Measurements from ENCODE around the gene KIF18A. TPM values are rescaled to one million over a fixed set of nuclear protein-coding genes. Genes with fewer than 3 reads are reported as not detected.
A peak's percentile ranks its signal among the peaks of the same experiment; 100 is the strongest.

KIF18A gene
- total RNA-seq (2021) (16.6 to 20.6 TPM (median 18.6 TPM) in 3 replicates), Bru-seq, nascent RNA (percentile 83 among the genes with signal in this experiment)
- long read RNA-seq, experiment 1, transcript KIF18A-201 (17 exons, 3,568 nt) = major isoform, 115 of 156 reads
- long read RNA-seq, experiment 1, partial matches to known transcripts = 13 of 156 reads
- long read RNA-seq, experiment 1, other reads (novel, unspliced or antisense) = 27 of 156 reads
- long read RNA-seq, experiment 2, transcript KIF18A-201 (17 exons, 3,568 nt) = major isoform, 9 of 27 reads
- long read RNA-seq, experiment 2, partial matches to known transcripts = 15 of 27 reads
- long read RNA-seq, experiment 2, other reads (novel, unspliced or antisense) = 3 of 27 reads
- long read RNA-seq, experiment 3, transcript KIF18A-201 (17 exons, 3,568 nt) = major isoform, 10 of 13 reads
- long read RNA-seq, experiment 3, partial matches to known transcripts = 1 of 13 reads
- long read RNA-seq, experiment 3, other reads (novel, unspliced or antisense) = 1 of 13 reads

DNA sequence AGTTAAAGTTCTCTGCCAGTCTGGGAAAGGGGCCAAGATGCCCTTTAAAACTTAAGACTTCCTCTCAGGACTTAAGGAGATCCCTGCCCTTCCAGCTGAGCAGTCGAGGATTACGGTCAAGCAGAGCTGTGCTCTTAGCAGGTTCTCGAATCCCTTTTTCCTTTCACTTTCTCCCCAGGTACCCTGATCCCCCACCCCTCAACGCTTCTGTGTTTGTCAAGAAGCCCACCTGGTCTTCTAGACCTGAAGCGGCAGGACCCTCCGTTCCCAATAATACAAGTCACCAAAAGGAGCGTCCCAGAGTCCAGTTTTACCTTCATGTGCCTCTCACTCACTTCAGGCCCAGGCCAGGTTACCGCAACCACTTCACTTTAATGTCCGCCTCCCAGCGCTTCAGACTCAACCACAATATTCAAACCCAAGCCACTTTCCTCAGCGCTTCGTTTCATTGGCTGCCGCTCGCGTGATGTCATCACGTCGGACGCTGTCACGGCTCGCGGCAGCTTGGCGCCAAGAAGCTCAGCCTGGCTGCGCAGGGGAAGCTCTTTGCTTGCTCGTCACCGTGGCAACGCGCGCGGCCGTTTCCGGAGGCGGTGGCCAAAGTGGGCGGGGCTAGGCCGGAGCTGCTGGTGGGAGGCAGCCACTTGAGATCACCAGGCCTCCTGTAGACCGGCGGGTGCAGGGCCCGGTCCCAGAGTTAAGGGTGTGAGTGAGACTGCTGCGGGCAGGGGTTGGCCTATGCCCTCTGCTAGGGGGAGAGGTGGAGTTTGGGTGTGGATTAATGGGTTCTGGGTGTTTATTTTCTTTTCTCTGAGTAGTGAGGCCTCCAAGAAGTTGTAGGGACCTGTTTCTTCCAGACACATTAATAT lies at the start of gene KIF18A, which contains the start of gene METTL15:
Gene KIF18A (minus strand): TSS at position 407 of the 869 bp plus-strand sequence. CDS start 10,209 bp downstream, outside the sequence.
Gene METTL15 (plus strand): TSS at position 639 of the 869 bp plus-strand sequence. CDS start 4,947 bp downstream, outside the sequence.
- ChIA-PET CTCF (interaction anchor here (0.7 to 2.1 kb wide), 6 partner anchors 388 to 1235 kb away, joined by 3 to 13 read pairs (median 6); partner anchors contain the start of gene BDNF), POLR2A (interaction anchor here (0.6 to 1.9 kb wide), 5 partner anchors 9 to 409 kb away, joined by 3 to 10 read pairs (median 3); no protein-coding TSS in a partner anchor)
- Mint-ChIP-seq H3K27ac (peak within 1 kb of the TSS; percentile 96), H3K9me3 (no peaks in the 10 kb centered on the region), H3K4me1 (peaks cover 27% of the 10 kb centered on the region), H3K36me3 (no peaks in the 10 kb centered on the region), H3K27me3 (ENCODE audit: low read depth) (no peaks in the 10 kb centered on the region), H3K4me3 (peak within 1 kb of the TSS; percentile 98)
- ATAC-seq = peak; percentile 92
- DNase-seq (ENCODE audit: low spot score) = peak; percentile 100
- TF ChIP-seq SMAD4 (CRISPR knock-in tag; IDR thresholded peaks at IDR 0.05) (no peak), ATF6 (CRISPR knock-in tag; IDR thresholded peaks at IDR 0.05) (no peak), NR1H2 (CRISPR knock-in tag; IDR thresholded peaks at IDR 0.05) (no peak), NR2C2 (CRISPR knock-in tag; IDR thresholded peaks at IDR 0.05) (no peak), FOXJ3 (CRISPR knock-in tag; IDR thresholded peaks at IDR 0.05; ENCODE audit: borderline replicate concordance) (no peak), HMGA2 (CRISPR knock-in tag; IDR thresholded peaks at IDR 0.05) (no peak), SMAD3 (CRISPR knock-in tag; IDR thresholded peaks at IDR 0.05; ENCODE audit: borderline replicate concordance) (0 out of 2 replicates have a peak, but pooled peaks have one; percentile 10), FOXK1 (CRISPR knock-in tag; IDR thresholded peaks at IDR 0.05) (peak; percentile 83), OVOL2 (CRISPR knock-in tag; IDR thresholded peaks at IDR 0.05; ENCODE audit: borderline replicate concordance) (no peak), E2F5 (CRISPR knock-in tag; IDR thresholded peaks at IDR 0.05) (peak; percentile 99), CBFB (CRISPR knock-in tag; IDR thresholded peaks at IDR 0.05; ENCODE audit: low read depth) (no peak), TCF7 (CRISPR knock-in tag; IDR thresholded peaks at IDR 0.05; ENCODE audit: low read depth) (no peak), ATF2 (CRISPR knock-in tag; IDR thresholded peaks at IDR 0.05; ENCODE audit: borderline replicate concordance, low read depth) (no peak), KAT7 (CRISPR knock-in tag; IDR thresholded peaks at IDR 0.05; ENCODE audit: borderline replicate concordance) (no peak), SOX15 (CRISPR knock-in tag; IDR thresholded peaks at IDR 0.05) (no peak), ATF1 (CRISPR knock-in tag; IDR thresholded peaks at IDR 0.05) (no peak), NFATC4 (CRISPR knock-in tag; IDR thresholded peaks at IDR 0.05) (no peak), PRRX2 (CRISPR knock-in tag; IDR thresholded peaks at IDR 0.05) (no peak), RELA (CRISPR knock-in tag; IDR thresholded peaks at IDR 0.05; ENCODE audit: borderline replicate concordance) (no peak), ZNF138 (CRISPR knock-in tag; conservative IDR thresholded peaks at IDR 0.05) (no peak), NFE2L1 (CRISPR knock-in tag; IDR thresholded peaks at IDR 0.05) (no peak; the same call in 1 of the 2 replicates), GRHL2 (CRISPR knock-in tag; IDR thresholded peaks at IDR 0.05; ENCODE audit: insufficient replicate concordance, severe bottlenecking) (no peak), ZNF423 (CRISPR knock-in tag; IDR thresholded peaks at IDR 0.05) (no peak)
- TF ChIP-seq, protein P1, sequence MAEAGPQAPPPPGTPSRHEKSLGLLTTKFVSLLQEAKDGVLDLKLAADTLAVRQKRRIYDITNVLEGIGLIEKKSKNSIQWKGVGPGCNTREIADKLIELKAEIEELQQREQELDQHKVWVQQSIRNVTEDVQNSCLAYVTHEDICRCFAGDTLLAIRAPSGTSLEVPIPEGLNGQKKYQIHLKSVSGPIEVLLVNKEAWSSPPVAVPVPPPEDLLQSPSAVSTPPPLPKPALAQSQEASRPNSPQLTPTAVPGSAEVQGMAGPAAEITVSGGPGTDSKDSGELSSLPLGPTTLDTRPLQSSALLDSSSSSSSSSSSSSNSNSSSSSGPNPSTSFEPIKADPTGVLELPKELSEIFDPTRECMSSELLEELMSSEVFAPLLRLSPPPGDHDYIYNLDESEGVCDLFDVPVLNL (CRISPR knock-in tag; IDR thresholded peaks at IDR 0.05; ENCODE audit: borderline replicate concordance, low read depth) = peak; percentile 65; the same call in 1 of the 2 replicates
- TF ChIP-seq, protein P2, sequence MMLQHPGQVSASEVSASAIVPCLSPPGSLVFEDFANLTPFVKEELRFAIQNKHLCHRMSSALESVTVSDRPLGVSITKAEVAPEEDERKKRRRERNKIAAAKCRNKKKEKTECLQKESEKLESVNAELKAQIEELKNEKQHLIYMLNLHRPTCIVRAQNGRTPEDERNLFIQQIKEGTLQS (CRISPR knock-in tag; conservative IDR thresholded peaks at IDR 0.05) = no peak
- TF ChIP-seq, protein P3, sequence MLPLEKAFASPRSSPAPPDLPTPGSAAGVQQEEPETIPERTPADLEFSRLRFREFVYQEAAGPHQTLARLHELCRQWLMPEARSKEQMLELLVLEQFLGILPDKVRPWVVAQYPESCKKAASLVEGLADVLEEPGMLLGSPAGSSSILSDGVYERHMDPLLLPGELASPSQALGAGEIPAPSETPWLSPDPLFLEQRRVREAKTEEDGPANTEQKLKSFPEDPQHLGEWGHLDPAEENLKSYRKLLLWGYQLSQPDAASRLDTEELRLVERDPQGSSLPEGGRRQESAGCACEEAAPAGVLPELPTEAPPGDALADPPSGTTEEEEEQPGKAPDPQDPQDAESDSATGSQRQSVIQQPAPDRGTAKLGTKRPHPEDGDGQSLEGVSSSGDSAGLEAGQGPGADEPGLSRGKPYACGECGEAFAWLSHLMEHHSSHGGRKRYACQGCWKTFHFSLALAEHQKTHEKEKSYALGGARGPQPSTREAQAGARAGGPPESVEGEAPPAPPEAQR (CRISPR knock-in tag; IDR thresholded peaks at IDR 0.05) = no peak
- TF ChIP-seq, protein P4, sequence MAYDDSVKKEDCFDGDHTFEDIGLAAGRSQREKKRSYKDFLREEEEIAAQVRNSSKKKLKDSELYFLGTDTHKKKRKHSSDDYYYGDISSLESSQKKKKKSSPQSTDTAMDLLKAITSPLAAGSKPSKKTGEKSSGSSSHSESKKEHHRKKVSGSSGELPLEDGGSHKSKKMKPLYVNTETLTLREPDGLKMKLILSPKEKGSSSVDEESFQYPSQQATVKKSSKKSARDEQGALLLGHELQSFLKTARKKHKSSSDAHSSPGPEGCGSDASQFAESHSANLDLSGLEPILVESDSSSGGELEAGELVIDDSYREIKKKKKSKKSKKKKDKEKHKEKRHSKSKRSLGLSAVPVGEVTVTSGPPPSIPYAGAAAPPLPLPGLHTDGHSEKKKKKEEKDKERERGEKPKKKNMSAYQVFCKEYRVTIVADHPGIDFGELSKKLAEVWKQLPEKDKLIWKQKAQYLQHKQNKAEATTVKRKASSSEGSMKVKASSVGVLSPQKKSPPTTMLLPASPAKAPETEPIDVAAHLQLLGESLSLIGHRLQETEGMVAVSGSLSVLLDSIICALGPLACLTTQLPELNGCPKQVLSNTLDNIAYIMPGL (CRISPR knock-in tag; IDR thresholded peaks at IDR 0.05) = no peak
